AG10803 (cell line): ENCODE data around the gene SPDYE3.
"Not testable (repeated sequence)": the region's sequence is repeated elsewhere in the genome, so short reads cannot be mapped to it uniquely, and the experiment has no call there.

Experiments used
- DNase-seq: peaks from one replicate; pipeline ENCODE4 v3.0.0; 2010; ENCODE audit warnings: low read depth
- H3K4me3 ChIP-seq: 2 replicates; pipeline ENCODE4 v1.5.1; 2011; ENCODE audit warnings: mild to moderate bottlenecking, low read length, control low read depth
- TF ChIP-seq, protein P1 (sequence below): conservative IDR thresholded peaks from 2 replicates; pipeline ENCODE4 v1.5.1; 2011; ENCODE audit warnings: mild to moderate bottlenecking, low read length, control low read depth, inconsistent platforms

Gene SPDYE3

DNA sequence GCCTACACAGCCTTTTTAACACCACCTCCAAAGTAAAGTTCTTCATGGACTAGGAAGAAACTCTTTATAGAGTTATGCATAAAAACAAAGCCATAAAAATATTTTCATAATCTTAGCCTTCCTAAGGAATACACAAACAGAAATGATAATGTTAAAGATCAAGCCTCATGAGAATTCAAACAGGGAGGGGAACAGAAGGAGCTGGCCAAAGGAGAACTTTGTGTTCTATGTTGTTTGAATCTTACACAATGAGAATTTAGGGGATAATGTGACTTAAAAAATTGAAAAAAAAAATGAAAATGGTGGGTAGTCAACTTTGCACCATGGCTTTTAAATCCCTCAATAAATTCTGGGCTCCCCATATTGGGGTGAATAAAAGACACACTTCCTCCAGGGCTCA is 41.3 kb downstream of the SPDYE3 start:
- TF ChIP-seq, protein P1, sequence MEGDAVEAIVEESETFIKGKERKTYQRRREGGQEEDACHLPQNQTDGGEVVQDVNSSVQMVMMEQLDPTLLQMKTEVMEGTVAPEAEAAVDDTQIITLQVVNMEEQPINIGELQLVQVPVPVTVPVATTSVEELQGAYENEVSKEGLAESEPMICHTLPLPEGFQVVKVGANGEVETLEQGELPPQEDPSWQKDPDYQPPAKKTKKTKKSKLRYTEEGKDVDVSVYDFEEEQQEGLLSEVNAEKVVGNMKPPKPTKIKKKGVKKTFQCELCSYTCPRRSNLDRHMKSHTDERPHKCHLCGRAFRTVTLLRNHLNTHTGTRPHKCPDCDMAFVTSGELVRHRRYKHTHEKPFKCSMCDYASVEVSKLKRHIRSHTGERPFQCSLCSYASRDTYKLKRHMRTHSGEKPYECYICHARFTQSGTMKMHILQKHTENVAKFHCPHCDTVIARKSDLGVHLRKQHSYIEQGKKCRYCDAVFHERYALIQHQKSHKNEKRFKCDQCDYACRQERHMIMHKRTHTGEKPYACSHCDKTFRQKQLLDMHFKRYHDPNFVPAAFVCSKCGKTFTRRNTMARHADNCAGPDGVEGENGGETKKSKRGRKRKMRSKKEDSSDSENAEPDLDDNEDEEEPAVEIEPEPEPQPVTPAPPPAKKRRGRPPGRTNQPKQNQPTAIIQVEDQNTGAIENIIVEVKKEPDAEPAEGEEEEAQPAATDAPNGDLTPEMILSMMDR = no peak
- DNase-seq = no peak

DNA sequence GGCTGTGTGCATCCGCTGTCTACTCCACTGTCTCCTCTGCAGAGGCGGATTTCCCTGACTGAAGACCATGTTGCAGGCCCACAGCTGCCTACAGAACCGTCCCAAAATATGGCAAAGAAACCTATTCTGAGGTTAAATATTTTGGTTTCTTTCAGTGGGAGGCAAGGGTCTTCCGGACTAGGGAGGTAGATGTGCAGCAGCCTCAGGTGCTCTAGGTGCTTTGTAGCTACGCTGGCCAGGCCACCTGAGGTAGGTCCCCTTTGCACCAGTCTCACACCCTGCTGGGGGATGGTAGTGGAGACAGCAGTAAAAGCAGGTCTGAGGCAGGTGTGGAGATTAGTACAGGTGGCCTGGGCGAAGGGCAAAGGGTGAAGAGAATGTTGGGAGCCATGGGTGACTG is 42.3 kb downstream of the SPDYE3 start:
- TF ChIP-seq, protein P1 = no peak
- no peak overlapping the region for H3K4me3 ChIP-seq
- DNase-seq = no peak

More for the DNA sequence above, 41.3 kb downstream of the SPDYE3 start:
- H3K4me3 ChIP-seq = no peak overlapping the region

DNA sequence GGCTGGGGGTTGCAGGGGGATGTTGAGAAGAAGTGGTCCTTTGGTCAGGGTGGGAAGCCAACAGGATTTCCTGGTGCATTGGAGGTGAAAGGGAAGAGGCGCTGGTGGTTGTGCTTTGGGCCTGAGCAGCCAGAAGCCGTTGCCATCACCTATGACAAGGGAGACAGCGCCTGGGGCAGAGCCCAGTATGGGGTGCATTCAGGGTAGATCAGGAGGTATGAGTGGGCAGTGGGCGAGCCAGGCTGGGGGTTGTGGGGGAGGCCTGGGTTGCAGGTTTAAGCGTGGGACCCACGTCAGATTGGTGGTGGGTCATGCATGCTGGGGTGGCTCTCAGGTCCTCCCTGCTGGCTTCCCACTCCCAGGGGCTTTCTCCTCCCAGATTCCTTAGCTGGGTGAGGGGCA is 44.2 kb downstream of the SPDYE3 start:
- H3K4me3 ChIP-seq = no peak overlapping the region
- TF ChIP-seq, protein P1 = no peak
- no peak for DNase-seq

DNA sequence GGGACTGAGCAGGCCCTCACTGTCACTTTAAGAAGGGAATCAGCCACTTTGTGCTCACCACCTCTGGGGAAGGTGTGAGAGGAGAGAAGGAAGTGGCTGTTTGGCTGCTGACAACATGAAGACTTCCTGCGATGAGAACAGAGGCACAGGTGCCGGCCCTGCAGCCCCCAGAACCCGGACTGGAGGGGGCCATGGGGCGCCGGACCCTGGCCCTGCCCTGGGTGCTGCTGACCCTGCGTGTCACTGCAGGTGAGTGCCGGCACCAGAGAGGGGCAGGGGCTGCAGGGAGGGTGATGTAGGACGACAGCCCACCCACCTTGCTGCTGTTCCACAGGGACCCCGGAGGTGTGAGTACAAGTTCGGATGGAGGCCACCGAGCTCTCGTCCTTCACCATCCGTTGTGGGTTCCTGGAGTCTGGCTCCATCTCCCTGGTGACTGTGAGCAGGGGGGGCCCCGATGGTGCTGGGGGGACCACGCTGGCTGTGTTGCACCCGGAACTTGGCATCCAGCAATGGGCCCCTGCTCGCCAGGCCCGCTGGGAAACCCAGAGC is 44.8 kb downstream of the SPDYE3 start:
- not testable (repeated sequence) for H3K4me3 ChIP-seq, DNase-seq

DNA sequence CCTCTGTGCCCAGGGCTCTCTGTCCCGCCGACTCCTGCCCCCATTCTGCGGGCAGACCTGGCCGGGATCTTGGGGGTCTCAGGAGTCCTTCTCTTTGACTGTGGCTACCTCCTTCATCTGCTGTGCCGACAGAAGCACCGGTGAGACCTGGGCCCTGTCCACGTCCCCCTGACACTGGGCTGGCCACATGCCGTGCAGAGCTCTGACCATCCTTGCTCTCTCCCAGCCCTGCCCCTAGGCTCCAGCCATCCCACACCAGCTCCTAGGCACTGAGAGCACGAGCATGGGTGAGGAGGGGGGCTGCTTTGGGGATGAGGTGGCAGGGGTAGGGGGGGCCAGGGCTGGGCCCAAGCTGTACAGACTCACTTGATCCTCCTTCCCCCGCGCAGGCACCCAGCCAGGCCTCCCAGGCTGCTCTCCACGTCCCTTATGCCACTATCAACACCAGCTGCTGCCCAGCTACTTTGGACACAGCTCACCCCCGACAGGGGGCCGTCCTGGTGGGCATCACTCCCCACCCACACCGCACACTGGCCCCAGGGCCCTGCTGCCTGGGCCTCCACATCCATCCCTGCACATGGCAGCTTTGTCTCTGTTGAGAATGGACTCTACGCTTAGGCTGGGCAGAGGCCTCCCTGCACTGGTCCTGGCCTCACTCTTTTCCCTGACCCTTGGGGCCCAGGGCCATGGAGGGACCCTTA is 45.6 kb downstream of the SPDYE3 start:
- no peak for DNase-seq
- H3K4me3 ChIP-seq = no peak overlapping the region
- TF ChIP-seq, protein P1 = no peak

DNA sequence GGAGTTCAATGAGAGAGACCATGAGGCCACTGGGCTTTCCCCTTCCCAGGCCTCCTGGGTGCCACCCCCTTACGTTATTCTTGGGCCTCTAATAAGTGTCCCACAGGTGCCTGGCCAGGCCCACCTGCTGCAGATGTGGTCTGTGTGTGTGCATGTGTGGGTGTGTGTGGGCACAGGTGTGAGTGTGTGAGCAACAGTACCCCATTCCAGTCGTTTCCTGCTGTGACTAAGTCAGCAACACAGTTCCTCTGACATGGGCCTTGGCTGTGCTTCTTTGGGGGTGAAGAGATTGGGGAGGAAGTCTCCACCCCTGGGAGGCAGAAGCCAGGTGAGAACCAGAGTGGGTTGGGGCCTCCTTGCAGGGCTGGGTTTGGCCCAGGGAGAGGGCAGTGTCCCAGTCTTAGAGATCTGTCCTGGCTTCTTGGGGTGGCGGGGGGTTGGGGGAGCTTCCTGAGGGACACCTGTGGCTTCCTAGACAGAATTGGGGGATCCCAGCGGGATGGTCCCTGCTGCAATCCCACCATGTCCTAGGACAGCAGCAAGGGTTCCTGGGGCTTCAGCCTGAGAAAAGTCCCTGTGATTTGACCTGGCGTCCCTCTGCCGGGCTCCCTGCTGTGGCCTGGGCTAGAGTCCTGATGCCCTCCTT is 46.3 kb downstream of the SPDYE3 start:
- no peak for DNase-seq
- H3K4me3 ChIP-seq = no peak overlapping the region
- TF ChIP-seq, protein P1 = no peak

DNA sequence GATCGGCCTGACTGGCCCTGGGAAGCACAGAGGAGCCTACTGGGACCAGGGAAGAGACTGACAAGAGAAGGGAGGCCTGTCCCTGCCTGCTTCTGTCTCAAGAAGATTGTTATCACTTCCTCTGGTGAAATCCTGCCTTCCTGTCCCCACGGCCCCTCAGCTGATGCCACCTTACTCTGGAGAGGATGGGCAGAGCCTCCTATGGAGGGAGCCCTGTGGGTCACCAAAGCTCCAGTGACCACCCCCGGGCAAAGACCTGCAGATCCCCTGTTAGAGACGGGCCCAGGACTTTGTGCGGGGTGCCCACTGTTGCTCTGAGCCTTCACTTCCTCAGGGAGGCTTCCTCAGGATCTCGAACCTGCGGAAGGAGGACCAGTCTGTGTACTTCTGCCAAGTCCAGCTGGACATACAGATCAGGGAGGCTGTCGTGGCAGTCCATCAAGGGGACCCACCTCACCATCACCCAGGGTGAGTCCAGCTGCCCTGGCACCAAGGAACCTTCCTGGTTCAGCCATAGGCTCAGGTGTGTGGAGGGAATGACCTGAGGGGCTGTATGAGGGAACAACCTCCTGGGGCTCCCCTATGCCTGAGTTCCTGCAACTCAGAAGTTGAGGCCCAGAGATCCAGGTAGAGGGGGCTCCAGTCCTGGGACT is 49.0 kb downstream of the SPDYE3 start:
- H3K4me3 ChIP-seq = no peak overlapping the region
- TF ChIP-seq, protein P1 = no peak
- DNase-seq = no peak
